HCT116 (cell line): ENCODE results near the gene CKLF. TPM values are rescaled to one million over a fixed set of nuclear protein-coding genes. Genes with fewer than 3 reads are reported as not detected.

Source experiments
- ATAC-seq: fragments of 200-7000 bp; cut with Tn5 transposase; 2 replicates; pipeline ENCODE4 v1.9.1; 2020; ENCODE audit warnings: mild to moderate bottlenecking, moderate library complexity
- BruUV-seq: library from RNA; stranded (reverse); fragments of 400-500 nt; replicated peaks from 2 replicates; lab custom pipeline; 2021; lab: Mats Ljungman, UMichigan
- CTCF ChIA-PET: fragments of 300-600 bp; sonication (Branson Sonifier 250); formaldehyde crosslinking; loops from one replicate; lab custom pipeline; 2021; ENCODE audit warnings: antibody characterized with exemption; lab: Charles Lee
- POLR2A ChIA-PET: fragments of 300-600, 350-600 bp; sonication (Branson Sonifier 250); formaldehyde crosslinking; loops from one replicate; lab custom pipeline; 2021; ENCODE audit warnings: antibody characterized with exemption; lab: Charles Lee
- RAD21 ChIA-PET, 2 experiments: fragments of 300-600 bp; sonication (Branson Sonifier 250); formaldehyde crosslinking; loops; one replicate each; lab custom pipeline; 2023; ENCODE audit warnings: low total read pairs in 2 of 2; ENCODE audit not compliant: uncharacterized antibody in 2 of 2, unreplicated experiment in 2 of 2, low non-redundant PET in 1 of 2; lab: Charles Lee
- DNase-seq: peaks from one replicate; pipeline ENCODE4 v3.0.0-alpha.2; 2010; ENCODE audit warnings: low read depth, low spot score
- H2AFZ ChIP-seq: fragments of 200-600 bp; shearing (Covaris generic), sonication (generic); 2 replicates; pipeline ENCODE4 v1.6.1; 2017; ENCODE audit warnings: low read depth, mixed run types, mixed read lengths, antibody characterized with exemption, low read length; ENCODE audit not compliant: poor library complexity, severe bottlenecking
- H3K27ac ChIP-seq: 2 replicates; pipeline ENCODE4 v1.5.1; 2012; ENCODE audit warnings: low read depth, low read length
- H3K27me3 ChIP-seq: fragments of 200-600 bp; sonication (generic); 2 replicates; pipeline ENCODE4 v1.6.1; 2016; ENCODE audit warnings: mixed run types, low read length, mixed read lengths; ENCODE audit not compliant: insufficient read depth
- H3K36me3 ChIP-seq, 2 experiments: fragments of 200-500 bp in 1 of 2; fragments of 200-600 bp in 1 of 2; sonication (Bioruptor generic) in 1 of 2; sonication (generic) in 1 of 2; 2 replicates each; pipeline versions ENCODE4 v1.5.1 to v1.6.1; 2014 to 2016; ENCODE audit warnings: low read length in 2 of 2, inconsistent platforms in 1 of 2, mixed read lengths in 1 of 2, mixed run types in 1 of 2; ENCODE audit not compliant: insufficient read depth in 2 of 2, control insufficient read depth in 1 of 2
- H3K4me1 ChIP-seq, 2 experiments: fragments of 200-600 bp in 1 of 2; sonication (generic) in 1 of 2; 2 replicates each; pipeline versions ENCODE4 v1.5.1 to v1.6.1; 2012 to 2017; ENCODE audit warnings: low read length in 2 of 2, inconsistent platforms in 1 of 2, mild to moderate bottlenecking in 1 of 2, mixed read lengths in 1 of 2, mixed run types in 1 of 2, moderate library complexity in 1 of 2; ENCODE audit not compliant: insufficient read depth in 2 of 2, control insufficient read depth in 1 of 2
- H3K4me2 ChIP-seq: fragments of 200-600 bp; sonication (generic); 2 replicates; pipeline ENCODE4 v1.6.1; 2017; ENCODE audit warnings: mixed run types, low read length, mixed read lengths
- H3K4me3 ChIP-seq, 2 experiments: fragments of 200-600 bp in 1 of 2; sonication (generic) in 1 of 2; replicated peaks in 1 of 2; 2 replicates each; pipeline ENCODE4 v1.5.1; 2011 to 2016; ENCODE audit warnings: low read length in 2 of 2, control low read depth in 1 of 2, low read depth in 1 of 2, mild to moderate bottlenecking in 1 of 2, mixed read lengths in 1 of 2, mixed run types in 1 of 2
- H3K79me2 ChIP-seq: fragments of 200-600 bp; sonication (generic); 2 replicates; pipeline ENCODE4 v1.6.1; 2017; ENCODE audit warnings: mild to moderate bottlenecking, mixed run types, low read length, moderate library complexity, mixed read lengths; ENCODE audit not compliant: insufficient read depth
- H3K9ac ChIP-seq: fragments of 200-600 bp; sonication (generic); 2 replicates; pipeline ENCODE4 v1.6.1; 2016; ENCODE audit warnings: low read length, mixed read lengths
- H3K9me2 ChIP-seq: fragments of 200-600 bp; sonication (generic), shearing (Covaris generic); 2 replicates; pipeline ENCODE4 v1.6.1; 2017; ENCODE audit warnings: mixed run types, mild to moderate bottlenecking, moderate library complexity; ENCODE audit not compliant: insufficient read depth
- H3K9me3 ChIP-seq, 2 experiments: fragments of 200-500 bp in 1 of 2; fragments of 200-600 bp in 1 of 2; sonication (Bioruptor generic) in 1 of 2; sonication (generic) in 1 of 2; 2 replicates each; pipeline ENCODE4 v1.6.1; 2014 to 2017; ENCODE audit warnings: low read length in 2 of 2, mixed read lengths in 2 of 2, inconsistent platforms in 1 of 2, low read depth in 1 of 2, mild to moderate bottlenecking in 1 of 2, mixed run types in 1 of 2, moderate library complexity in 1 of 2; ENCODE audit not compliant: control insufficient read depth in 1 of 2, insufficient read depth in 1 of 2
- H4K20me1 ChIP-seq: fragments of 200-600 bp; sonication (generic), shearing (Covaris generic); 2 replicates; pipeline ENCODE4 v1.6.1; 2017; ENCODE audit warnings: mixed run types, mild to moderate bottlenecking, moderate library complexity; ENCODE audit not compliant: insufficient read depth
- ATF3 ChIP-seq: IDR thresholded peaks from 2 replicates; pipeline ENCODE4 v1.6.1; 2012
- CBX3 ChIP-seq: IDR thresholded peaks from 2 replicates; pipeline ENCODE4 v1.6.1; 2012; ENCODE audit warnings: low read depth
- CEBPB ChIP-seq: IDR thresholded peaks from 2 replicates; pipeline ENCODE4 v1.6.1; 2012; ENCODE audit warnings: low read depth
- EGR1 ChIP-seq: IDR thresholded peaks from 2 replicates; pipeline ENCODE4 v1.6.1; 2012; ENCODE audit warnings: low read depth
- EZH2 ChIP-seq: fragments of 200-600 bp; sonication (generic); IDR thresholded peaks from 2 replicates; pipeline ENCODE4 v1.6.1; 2017; ENCODE audit warnings: antibody characterized with exemption, mixed run types
- FOSL1 ChIP-seq: IDR thresholded peaks from 2 replicates; pipeline ENCODE4 v1.6.1; 2012; ENCODE audit warnings: low read depth
- POLR2A ChIP-seq: IDR thresholded peaks from 2 replicates; pipeline ENCODE4 v1.7.0; 2011; ENCODE audit warnings: borderline replicate concordance; ENCODE audit not compliant: insufficient read depth, insufficient read length; ENCODE audit errors: extremely low read depth
- POLR2AphosphoS5 ChIP-seq: IDR thresholded peaks from 2 replicates; pipeline ENCODE4 v1.6.1; 2011; ENCODE audit warnings: mild to moderate bottlenecking, low read depth, low read length, moderate library complexity
- RAD21 ChIP-seq: IDR thresholded peaks from 2 replicates; pipeline ENCODE4 v1.6.1; 2012; ENCODE audit warnings: low read depth, mild to moderate bottlenecking
- REST ChIP-seq: IDR thresholded peaks from 2 replicates; pipeline ENCODE4 v1.6.1; 2012; ENCODE audit warnings: low read depth
- SIN3A ChIP-seq: IDR thresholded peaks from 2 replicates; pipeline ENCODE4 v1.6.1; 2012; ENCODE audit warnings: low read depth
- SP1 ChIP-seq: IDR thresholded peaks from 2 replicates; pipeline ENCODE4 v1.6.1; 2012; ENCODE audit warnings: low read depth
- SRF ChIP-seq: IDR thresholded peaks from 2 replicates; pipeline ENCODE4 v1.6.1; 2012; ENCODE audit warnings: low read depth
- TCF7L2 ChIP-seq: IDR thresholded peaks from 2 replicates; pipeline ENCODE4 v1.7.0; 2011; ENCODE audit warnings: borderline replicate concordance, inconsistent platforms; ENCODE audit not compliant: insufficient read depth, insufficient read length; ENCODE audit errors: extremely low read depth
- YY1 ChIP-seq: IDR thresholded peaks from 2 replicates; pipeline ENCODE4 v1.6.1; 2011; ENCODE audit warnings: low read length, low read depth, moderate library complexity, mild to moderate bottlenecking; ENCODE audit not compliant: insufficient replicate concordance; ENCODE audit errors: extremely low read depth
- ZFX ChIP-seq: fragments of 450-650 bp; IDR thresholded peaks from 2 replicates; pipeline ENCODE4 v1.6.1; 2017
- intact Hi-C: fragments of 100-400 bp; cut with micrococcal nuclease; formaldehyde crosslinking; loops from 2 replicates; pipeline ENCODE4 v1.10.0; 2022
- total RNA-seq: library from RNA; stranded (reverse); gene quantifications from one replicate; pipeline ENCODE4 v1.2.1, GENCODE V29; 2021; ENCODE audit not compliant: unreplicated experiment
- TF ChIP-seq, protein P1 (sequence below): IDR thresholded peaks from 2 replicates; pipeline ENCODE4 v1.6.1; 2012

Gene CKLF
- total RNA-seq, 1 experiment from 2014 or later, result 38.6 TPM

DNA sequence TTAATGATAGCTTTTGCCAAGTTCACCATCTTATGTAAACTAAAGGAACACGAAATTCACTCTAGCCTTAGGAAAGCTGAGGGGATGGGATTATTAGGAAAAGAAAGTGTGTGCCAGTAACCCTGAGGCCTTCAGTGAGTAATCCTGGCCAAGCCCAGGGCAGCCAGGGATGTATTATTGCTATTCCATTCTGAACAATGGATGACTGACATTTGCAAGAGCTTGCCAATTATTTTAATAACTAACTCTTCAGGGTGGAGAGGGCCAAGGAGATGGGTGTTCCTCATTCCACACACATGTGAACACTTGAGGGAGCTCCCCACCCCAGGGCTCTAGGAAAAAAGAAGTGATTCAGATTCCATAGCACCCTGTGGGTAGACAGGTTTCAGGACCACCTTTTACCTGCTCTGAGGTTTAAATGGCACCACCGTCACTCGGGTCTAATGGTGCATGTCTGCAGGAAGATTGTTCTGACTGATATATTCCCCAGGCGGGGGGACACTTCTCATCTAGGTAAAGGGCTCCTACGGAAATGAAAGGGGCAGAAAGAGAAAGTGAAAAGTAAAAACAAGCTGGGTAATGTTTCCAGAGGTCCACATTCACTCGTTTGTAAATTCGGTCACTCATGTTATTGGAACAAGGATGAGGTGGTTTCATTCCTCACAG lies 44.0 kb upstream of the CKLF start:
- ChIA-PET RAD21 (interaction anchor here in 1 of 2 experiments (1.0 kb wide), 1 partner anchor 102 kb away, joined by 3 read pairs; no protein-coding TSS in a partner anchor), CTCF (no interaction called here), POLR2A (interaction anchor here (1.0 kb wide), 1 partner anchor 44 kb away, joined by 3 read pairs; the partner anchor contains the start of gene CKLF)
- no peak for ATAC-seq
- no peak overlapping the region for H2AFZ ChIP-seq
- H3K9me2 ChIP-seq, result no peaks in the 10 kb centered on the region
- 0 out of 2 replicates have a peak overlapping the region, but pooled peaks have one; percentile 4 for H3K9ac ChIP-seq
- no peaks in the 10 kb centered on the region; the same call in 1 of the 2 replicates for H4K20me1 ChIP-seq
- no peaks in the 10 kb centered on the region for H3K36me3 ChIP-seq
- H3K4me3 ChIP-seq, result no peak overlapping the region
- no TSS peak for BruUV-seq
- peaks cover 31 to 44% of the 10 kb centered on the region in 2 experiments for H3K4me1 ChIP-seq
- intact Hi-C loops, result no loop called here
- DNase-seq, result no peak
- no peak overlapping the region for H3K4me2 ChIP-seq
- H3K79me2 ChIP-seq, result no peaks in the 10 kb centered on the region
- H3K27ac ChIP-seq, result no peak overlapping the region
- TF ChIP-seq SP1 (peak; percentile 12; the same call in 1 of the 2 replicates), CBX3 (no peak)
- H3K27me3 ChIP-seq, result no peaks in the 10 kb centered on the region
- no peaks in the 10 kb centered on the region for H3K9me3 ChIP-seq

- H3K9ac ChIP-seq, result 0 out of 2 replicates have a peak overlapping the region, but pooled peaks have one; percentile 4
- no peak overlapping the region for H2AFZ ChIP-seq
- ChIA-PET CTCF (no interaction called here), POLR2A (no interaction called here), RAD21 (no interaction called here)
- intact Hi-C loops, result no loop called here
- no peaks in the 10 kb centered on the region for H3K79me2 ChIP-seq
- no peak overlapping the region for H3K27ac ChIP-seq
- H3K4me2 ChIP-seq, result no peak overlapping the region
- peaks cover 35 to 48% of the 10 kb centered on the region in 2 experiments for H3K4me1 ChIP-seq
- no TSS peak for BruUV-seq
- no peak for DNase-seq
- no peaks in the 10 kb centered on the region for H3K9me3 ChIP-seq
- H3K4me3 ChIP-seq, result no peak overlapping the region
- no peak for ATAC-seq
- no peaks in the 10 kb centered on the region for H3K36me3 ChIP-seq
- H4K20me1 ChIP-seq, result no peaks in the 10 kb centered on the region; the same call in 1 of the 2 replicates
- no peaks in the 10 kb centered on the region for H3K9me2 ChIP-seq
- no peaks in the 10 kb centered on the region for H3K27me3 ChIP-seq
- no peak for TF ChIP-seq RAD21
- no peak for TF ChIP-seq SIN3A
- no peak for TF ChIP-seq POLR2AphosphoS5
- no peak for TF ChIP-seq EGR1
- TF ChIP-seq, protein P1, sequence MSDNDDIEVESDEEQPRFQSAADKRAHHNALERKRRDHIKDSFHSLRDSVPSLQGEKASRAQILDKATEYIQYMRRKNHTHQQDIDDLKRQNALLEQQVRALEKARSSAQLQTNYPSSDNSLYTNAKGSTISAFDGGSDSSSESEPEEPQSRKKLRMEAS, result no peak
- no peak for TF ChIP-seq YY1
- no peak for TF ChIP-seq ZFX
- no peak for TF ChIP-seq SRF
- no peak for TF ChIP-seq EZH2
- TF ChIP-seq POLR2A, result no peak
- TF ChIP-seq FOSL1, result no peak
- TF ChIP-seq REST, result no peak
- TF ChIP-seq TCF7L2, result no peak
- no peak for TF ChIP-seq ATF3
- no peak for TF ChIP-seq CEBPB
Measured at GRCh38 chr16:66508914-66509496, 43.4 kb upstream of the CKLF start.
